VCaP (cell line): ENCODE results near the gene NMNAT2.

ENCODE experiments used
- H3K27ac ChIP-seq: fragments of 450-650 bp; 2 replicates; pipeline ENCODE4 v1.5.1; 2017
- CTCF ChIP-seq: fragments of 450-650 bp; conservative IDR thresholded peaks from 2 replicates; pipeline ENCODE4 v1.5.1; 2017; ENCODE audit warnings: mild to moderate bottlenecking, moderate library complexity

The NMNAT2 gene

GRCh38 chr1:183328371-183328770, 89.8 kb downstream of the NMNAT2 start:
- no peak for TF ChIP-seq CTCF
- H3K27ac ChIP-seq = no peak overlapping the region

GRCh38 chr1:183327434-183328290, 90.5 kb downstream of the NMNAT2 start:
- no peak for TF ChIP-seq CTCF

GRCh38 chr1:183323849-183324683, 94.1 kb downstream of the NMNAT2 start:
- TF ChIP-seq CTCF = no peak
- no peak overlapping the region for H3K27ac ChIP-seq

More at GRCh38 chr1:183327434-183328290, 90.5 kb downstream of the NMNAT2 start:
- H3K27ac ChIP-seq = no peak overlapping the region

- no peak overlapping the region for H3K27ac ChIP-seq
- TF ChIP-seq CTCF = no peak
Observed at GRCh38 chr1:183319606-183320005, 98.6 kb downstream of the NMNAT2 start.

GRCh38 chr1:183319051-183319450, 99.1 kb downstream of the NMNAT2 start:
- TF ChIP-seq CTCF = no peak
- no peak overlapping the region for H3K27ac ChIP-seq

GRCh38 chr1:183318433-183318832, 99.7 kb downstream of the NMNAT2 start:
- no peak overlapping the region for H3K27ac ChIP-seq
- no peak for TF ChIP-seq CTCF
